ENCODE measurements around the gene RPAP2.

DNA sequence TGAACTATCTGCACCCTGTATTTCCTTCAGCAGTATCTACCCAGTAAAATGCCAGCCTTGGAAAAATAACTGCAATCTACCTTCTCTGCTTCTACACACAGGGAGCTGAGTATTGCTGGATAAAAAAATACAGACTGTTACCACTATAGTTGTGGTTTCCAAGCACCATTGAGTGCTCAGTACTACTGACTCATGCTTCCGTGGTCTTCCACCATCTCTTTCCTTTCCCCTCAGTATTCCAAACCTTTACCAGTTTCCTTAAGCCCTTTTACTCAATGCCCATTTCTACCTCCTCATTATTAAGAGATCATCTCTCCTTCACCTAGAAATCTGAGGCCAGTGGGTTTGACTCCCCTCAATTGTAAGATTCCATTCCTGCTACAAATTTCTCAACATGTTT lies 23.9 kb upstream of the RPAP2 start:
- TF ChIP-seq POLR2A (IDR thresholded peaks at IDR 0.05; ENCODE audit: low read depth, low read length) (no peak), POLR2AphosphoS5 (IDR thresholded peaks at IDR 0.05; ENCODE audit: low read depth, low read length) (no peak)

Measured in GM12892 (cell line).